SK-N-SH (cell line): ENCODE data around the gene CCNY. TPM values are rescaled to one million over a fixed set of nuclear protein-coding genes. Genes with fewer than 3 reads are reported as not detected.

Source experiments
- CTCF ChIA-PET: fragments of 300-600, 350-600 bp; formaldehyde crosslinking; extraction: SDS; loops from one replicate; lab custom pipeline; 2021; lab: Yijun Ruan, JAX
- POLR2A ChIA-PET: fragments of 350-600 bp; sonication (Branson Sonifier 250); formaldehyde crosslinking; extraction: SDS; loops from one replicate; lab custom pipeline; 2020; ENCODE audit warnings: antibody characterized with exemption, inconsistent platforms; lab: Yijun Ruan, JAX
- DNase-seq: peaks from one replicate; pipeline ENCODE4 v3.0.0; 2012
- H2AFZ ChIP-seq: fragments of 200-600 bp; sonication (generic); 2 replicates; pipeline ENCODE4 v1.8.1; 2016; ENCODE audit warnings: antibody characterized with exemption, mild to moderate bottlenecking, low read depth
- H3F3A ChIP-seq: fragments of 200-600 bp; sonication (generic); replicated peaks from 2 replicates; pipeline ENCODE3; 2016; ENCODE audit warnings: antibody characterized with exemption, mild to moderate bottlenecking; ENCODE audit not compliant: insufficient read depth
- H3K27ac ChIP-seq, 2 experiments: fragments of 200-500 bp in 1 of 2; fragments of 200-600 bp in 1 of 2; sonication (Bioruptor generic) in 1 of 2; sonication (generic), shearing (Covaris generic) in 1 of 2; 2 replicates each; pipeline versions ENCODE4 v1.5.1 to v1.6.1; 2014 to 2016; ENCODE audit warnings: low read depth in 2 of 2, inconsistent platforms in 1 of 2, low read length in 1 of 2, mild to moderate bottlenecking in 1 of 2, mixed read lengths in 1 of 2
- H3K27me3 ChIP-seq: fragments of 200-600 bp; sonication (generic), shearing (Covaris generic); 2 replicates; pipeline ENCODE4 v1.6.1; 2016; ENCODE audit warnings: mixed run types; ENCODE audit not compliant: insufficient read depth
- H3K36me3 ChIP-seq, 2 experiments: fragments of 200-500 bp in 1 of 2; fragments of 200-600 bp in 1 of 2; sonication (Bioruptor generic) in 1 of 2; sonication (generic) in 1 of 2; replicated peaks in 1 of 2; 2 replicates each; pipeline versions ENCODE3 to v1.5.1; 2014 to 2016; ENCODE audit warnings: low read length in 1 of 2, mild to moderate bottlenecking in 1 of 2; ENCODE audit not compliant: insufficient read depth in 2 of 2, control insufficient read depth in 1 of 2
- H3K4me1 ChIP-seq, 2 experiments: fragments of 200-500 bp in 1 of 2; fragments of 200-600 bp in 1 of 2; sonication (Bioruptor generic) in 1 of 2; sonication (generic), shearing (Covaris generic) in 1 of 2; 2 replicates each; pipeline versions ENCODE4 v1.5.1 to v1.6.1; 2014 to 2016; ENCODE audit warnings: low read depth in 1 of 2, low read length in 1 of 2, mixed run types in 1 of 2; ENCODE audit not compliant: insufficient read depth in 2 of 2, control insufficient read depth in 1 of 2
- H3K4me2 ChIP-seq: fragments of 200-600 bp; sonication (generic), shearing (Covaris generic); 2 replicates; pipeline ENCODE4 v1.6.1; 2017; ENCODE audit warnings: mixed run types
- H3K4me3 ChIP-seq, 2 experiments: fragments of 200-500 bp in 1 of 2; fragments of 200-600 bp in 1 of 2; sonication (Bioruptor generic) in 1 of 2; sonication (generic), shearing (Covaris generic) in 1 of 2; 2 replicates each; pipeline versions ENCODE4 v1.5.1 to v1.8.1; 2014 to 2016; ENCODE audit warnings: low read depth in 2 of 2, inconsistent platforms in 1 of 2, low read length in 1 of 2, mild to moderate bottlenecking in 1 of 2, mixed read lengths in 1 of 2, moderate library complexity in 1 of 2
- H3K79me2 ChIP-seq: fragments of 200-600 bp; sonication (generic); 2 replicates; pipeline ENCODE4 v1.8.1; 2017; ENCODE audit warnings: mild to moderate bottlenecking; ENCODE audit not compliant: insufficient read depth
- H3K9ac ChIP-seq: fragments of 200-600 bp; sonication (generic); 2 replicates; pipeline ENCODE4 v1.6.1; 2017; ENCODE audit warnings: mixed run types
- H3K9me2 ChIP-seq: fragments of 200-600 bp; sonication (generic); 2 replicates; pipeline ENCODE4 v1.6.1; 2017; ENCODE audit warnings: mixed run types
- H3K9me3 ChIP-seq: fragments of 200-600 bp; sonication (generic); 2 replicates; pipeline ENCODE4 v1.6.1; 2017; ENCODE audit warnings: mixed run types, mild to moderate bottlenecking, moderate library complexity
- H4K20me1 ChIP-seq: fragments of 200-600 bp; sonication (generic); 2 replicates; pipeline ENCODE4 v1.6.1; 2017; ENCODE audit warnings: mild to moderate bottlenecking, mixed run types; ENCODE audit not compliant: insufficient read depth
- CHD2 ChIP-seq: fragments of 150-350 bp; IDR thresholded peaks from 2 replicates; pipeline ENCODE4 v1.6.1; 2018; ENCODE audit warnings: low read length; ENCODE audit not compliant: partially characterized antibody
- ELF1 ChIP-seq: IDR thresholded peaks from 2 replicates; pipeline ENCODE4 v1.4.0; 2012
- EP300 ChIP-seq, 2 experiments: IDR thresholded peaks; 2 replicates each; pipeline versions ENCODE4 v1.4.0 to v1.6.1; 2012; ENCODE audit warnings: borderline replicate concordance in 1 of 2, low read depth in 1 of 2, low read length in 1 of 2
- EZH2phosphoT487 ChIP-seq: fragments of 200-600 bp; sonication (generic); IDR thresholded peaks from 2 replicates; pipeline ENCODE4 v1.6.1; 2017; ENCODE audit warnings: low read depth, mixed run types, mild to moderate bottlenecking, antibody characterized with exemption, moderate library complexity, borderline replicate concordance
- FOXJ3 ChIP-seq: sonication (generic); formaldehyde crosslinking; IDR thresholded peaks from 2 replicates; pipeline ENCODE4 v1.5.1; 2020; ENCODE audit warnings: mild to moderate bottlenecking, missing genetic modification reagents
- GATA2 ChIP-seq: sonication (generic); formaldehyde crosslinking; IDR thresholded peaks from 2 replicates; pipeline ENCODE4 v1.5.0; 2020; ENCODE audit warnings: mild to moderate bottlenecking, missing genetic modification reagents
- JUND ChIP-seq: IDR thresholded peaks from 2 replicates; pipeline ENCODE4 v1.4.0; 2012
- MEF2A ChIP-seq: IDR thresholded peaks from 2 replicates; pipeline ENCODE4 v1.4.0; 2012; ENCODE audit warnings: low read depth, borderline replicate concordance
- MXI1 ChIP-seq: IDR thresholded peaks from 2 replicates; pipeline ENCODE4 v1.6.1; 2012; ENCODE audit warnings: mild to moderate bottlenecking, low read depth, low read length, improper control_type of control experiment
- NFIC ChIP-seq: IDR thresholded peaks from 2 replicates; pipeline ENCODE4 v1.4.0; 2012; ENCODE audit warnings: borderline replicate concordance
- RAD21 ChIP-seq: IDR thresholded peaks from 2 replicates; pipeline ENCODE4 v1.6.1; 2012; ENCODE audit warnings: mild to moderate bottlenecking, low read length
- RFX5 ChIP-seq: IDR thresholded peaks from 2 replicates; pipeline ENCODE4 v1.6.1; 2012; ENCODE audit warnings: mild to moderate bottlenecking, improper control_type of control experiment, low read length
- RXRA ChIP-seq: IDR thresholded peaks from 2 replicates; pipeline ENCODE4 v1.4.0; 2012; ENCODE audit warnings: low read depth, mild to moderate bottlenecking, borderline replicate concordance
- SIN3A ChIP-seq: IDR thresholded peaks from 2 replicates; pipeline ENCODE4 v1.6.1; 2012; ENCODE audit warnings: low read depth, mild to moderate bottlenecking, low read length, moderate library complexity, borderline replicate concordance
- SMC3 ChIP-seq: IDR thresholded peaks from 2 replicates; pipeline ENCODE4 v1.6.1; 2012; ENCODE audit warnings: low read depth, low read length, improper control_type of control experiment
- TEAD4 ChIP-seq: IDR thresholded peaks from 2 replicates; pipeline ENCODE4 v1.4.0; 2012; ENCODE audit warnings: mild to moderate bottlenecking, borderline replicate concordance; ENCODE audit not compliant: insufficient read depth
- USF1 ChIP-seq: IDR thresholded peaks from 2 replicates; pipeline ENCODE4 v1.4.0; 2012; ENCODE audit warnings: low read depth, borderline replicate concordance
- WGBS: methylation state at CpG from one replicate; pipeline ENCODE4 v1.1.6; 2017; ENCODE audit warnings: low lambda C conversion rate; 5-methylcytosine and 5-hydroxymethylcytosine counted together
- polyA plus RNA-seq, 3 experiments: library from polyadenylated mRNA; depleted of rRNA; stranded (reverse); fragments of >200 nt; gene quantifications; 2 replicates each; pipeline ENCODE4 v1.2.3, GENCODE V29; 2012
- TF ChIP-seq, protein P1 (sequence below): fragments of 150-350 bp; IDR thresholded peaks from 2 replicates; pipeline ENCODE4 v1.6.1; 2017; ENCODE audit warnings: antibody characterized with exemption, low read length, low read depth, borderline replicate concordance
- TF ChIP-seq, protein P2 (sequence below): IDR thresholded peaks from 2 replicates; pipeline ENCODE4 v1.4.0; 2012; ENCODE audit warnings: low read depth
- TF ChIP-seq, protein P3 (sequence below): IDR thresholded peaks from 2 replicates; pipeline ENCODE4 v1.4.0; 2012; ENCODE audit warnings: low read depth, borderline replicate concordance

Gene CCNY
- polyA plus RNA-seq, 1 of the 3 experiments (the other 2 are of a cell fraction): 29.4 TPM

- no peak overlapping the region for H3K4me3 ChIP-seq
- H3K36me3 ChIP-seq: peaks cover 0 to 26% of the 10 kb centered on the region in 2 experiments
- no peak overlapping the region for H3K27ac ChIP-seq
- POLR2A ChIA-PET: no interaction called here
- no peak for TF ChIP-seq SIN3A
- no peak for TF ChIP-seq MEF2A
- no peak for TF ChIP-seq GATA2 (CRISPR knock-in tag)
- no peak for TF ChIP-seq RFX5
- no peak for TF ChIP-seq MXI1
- no peak for TF ChIP-seq EZH2phosphoT487
- no peak for TF ChIP-seq JUND
- no peak for TF ChIP-seq RAD21
- no peak for TF ChIP-seq RXRA
- TF ChIP-seq, protein P1, sequence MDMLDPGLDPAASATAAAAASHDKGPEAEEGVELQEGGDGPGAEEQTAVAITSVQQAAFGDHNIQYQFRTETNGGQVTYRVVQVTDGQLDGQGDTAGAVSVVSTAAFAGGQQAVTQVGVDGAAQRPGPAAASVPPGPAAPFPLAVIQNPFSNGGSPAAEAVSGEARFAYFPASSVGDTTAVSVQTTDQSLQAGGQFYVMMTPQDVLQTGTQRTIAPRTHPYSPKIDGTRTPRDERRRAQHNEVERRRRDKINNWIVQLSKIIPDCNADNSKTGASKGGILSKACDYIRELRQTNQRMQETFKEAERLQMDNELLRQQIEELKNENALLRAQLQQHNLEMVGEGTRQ: no peak
- no peak for TF ChIP-seq CHD2
- no peak for TF ChIP-seq FOXJ3 (CRISPR knock-in tag)
- TF ChIP-seq NFIC: no peak
- TF ChIP-seq TEAD4: no peak
- TF ChIP-seq EP300 (IDR thresholded peaks at IDR 0.05; ENCODE audit: borderline replicate concordance in 1 of 2, low read depth in 1 of 2, low read length in 1 of 2): no peak
- TF ChIP-seq, protein P2, sequence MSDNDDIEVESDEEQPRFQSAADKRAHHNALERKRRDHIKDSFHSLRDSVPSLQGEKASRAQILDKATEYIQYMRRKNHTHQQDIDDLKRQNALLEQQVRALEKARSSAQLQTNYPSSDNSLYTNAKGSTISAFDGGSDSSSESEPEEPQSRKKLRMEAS: no peak
- no peak for TF ChIP-seq SMC3
- no peak for TF ChIP-seq ELF1
- TF ChIP-seq, protein P3, sequence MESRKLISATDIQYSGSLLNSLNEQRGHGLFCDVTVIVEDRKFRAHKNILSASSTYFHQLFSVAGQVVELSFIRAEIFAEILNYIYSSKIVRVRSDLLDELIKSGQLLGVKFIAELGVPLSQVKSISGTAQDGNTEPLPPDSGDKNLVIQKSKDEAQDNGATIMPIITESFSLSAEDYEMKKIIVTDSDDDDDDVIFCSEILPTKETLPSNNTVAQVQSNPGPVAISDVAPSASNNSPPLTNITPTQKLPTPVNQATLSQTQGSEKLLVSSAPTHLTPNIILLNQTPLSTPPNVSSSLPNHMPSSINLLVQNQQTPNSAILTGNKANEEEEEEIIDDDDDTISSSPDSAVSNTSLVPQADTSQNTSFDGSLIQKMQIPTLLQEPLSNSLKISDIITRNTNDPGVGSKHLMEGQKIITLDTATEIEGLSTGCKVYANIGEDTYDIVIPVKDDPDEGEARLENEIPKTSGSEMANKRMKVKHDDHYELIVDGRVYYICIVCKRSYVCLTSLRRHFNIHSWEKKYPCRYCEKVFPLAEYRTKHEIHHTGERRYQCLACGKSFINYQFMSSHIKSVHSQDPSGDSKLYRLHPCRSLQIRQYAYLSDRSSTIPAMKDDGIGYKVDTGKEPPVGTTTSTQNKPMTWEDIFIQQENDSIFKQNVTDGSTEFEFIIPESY: no peak
- TF ChIP-seq USF1: no peak
- no peaks in the 10 kb centered on the region for H3K9me2 ChIP-seq
- no peak overlapping the region for H3K4me2 ChIP-seq
- no peaks in the 10 kb centered on the region for H4K20me1 ChIP-seq
- peaks cover 3 to 23% of the 10 kb centered on the region in 2 experiments; a peak in 2 of 4 replicates for H3K4me1 ChIP-seq
- H3K9ac ChIP-seq: no peak overlapping the region
- H3F3A ChIP-seq: peaks cover 7% of the 10 kb centered on the region
- H3K27me3 ChIP-seq: no peaks in the 10 kb centered on the region
- CTCF ChIA-PET: no interaction called here
- no peaks in the 10 kb centered on the region for H3K9me3 ChIP-seq
- WGBS: 90% methylated on average over 3 of the region's 3 CpGs
- peaks cover 86% of the 10 kb centered on the region for H3K79me2 ChIP-seq
- DNase-seq: no peak
- no peak overlapping the region for H2AFZ ChIP-seq
Observed at GRCh38 chr10:35324196-35324595, 12.1 kb upstream of the CCNY start.
